HepG2 (cell line): ENCODE measurements around the gene GSDMA. TPM values are rescaled to one million over a fixed set of nuclear protein-coding genes. Genes with fewer than 3 reads are reported as not detected.
A peak's percentile ranks its signal among the peaks of the same experiment; 100 is the strongest.

ENCODE experiments used
- ATF5 ChIP-seq: sonication (generic); formaldehyde crosslinking; IDR thresholded peaks from 2 replicates; pipeline ENCODE4 v1.4.0; 2020; ENCODE audit warnings: mild to moderate bottlenecking, low read depth, missing genetic modification reagents
- ATF7 ChIP-seq, 2 experiments: fragments of 450-650 bp in 1 of 2; sonication (generic) in 1 of 2; formaldehyde crosslinking in 1 of 2; IDR thresholded peaks; 2 replicates each; pipeline versions ENCODE4 v1.4.0 to v1.6.1; 2016 to 2020; ENCODE audit warnings: antibody characterized with exemption in 1 of 2, mild to moderate bottlenecking in 1 of 2, missing genetic modification reagents in 1 of 2
- ATF7-NPFF ChIP-seq: sonication (generic); formaldehyde crosslinking; IDR thresholded peaks from 2 replicates; pipeline ENCODE4 v1.8.1; 2023; ENCODE audit warnings: mild to moderate bottlenecking, low read depth, missing genetic modification reagents, moderate library complexity
- HOXA9 ChIP-seq: sonication (generic); formaldehyde crosslinking; IDR thresholded peaks from 2 replicates; pipeline ENCODE4 v1.8.1; 2022; ENCODE audit warnings: missing genetic modification reagents, mild to moderate bottlenecking, moderate library complexity, borderline replicate concordance
- ISX ChIP-seq: sonication (generic); formaldehyde crosslinking; conservative IDR thresholded peaks from 2 replicates; pipeline ENCODE4 v1.5.0; 2020; ENCODE audit warnings: missing genetic modification reagents
- NFE2L2 ChIP-seq: fragments of 150-350 bp; IDR thresholded peaks from 2 replicates; pipeline ENCODE4 v1.6.1; 2014; ENCODE audit warnings: low read length
- PHF20 ChIP-seq: sonication (generic); formaldehyde crosslinking; IDR thresholded peaks from 2 replicates; pipeline ENCODE4 v1.5.0; 2020; ENCODE audit warnings: mild to moderate bottlenecking, missing genetic modification reagents
- SRSF1 ChIP-seq: fragments of 200-400 bp; formaldehyde crosslinking; optimal IDR thresholded peaks from 2 replicates; pipeline ENCODE3; 2017; ENCODE audit warnings: mild to moderate bottlenecking, low read depth, low read length, moderate library complexity
- TRIM24 ChIP-seq: sonication (generic); formaldehyde crosslinking; IDR thresholded peaks from 2 replicates; pipeline ENCODE4 v1.8.0; 2022; ENCODE audit warnings: mild to moderate bottlenecking, missing genetic modification reagents
- ZNF430 ChIP-seq: sonication (generic); formaldehyde crosslinking; IDR thresholded peaks from 2 replicates; pipeline ENCODE4 v1.9.0; 2021; ENCODE audit warnings: mild to moderate bottlenecking, missing genetic modification reagents
- ZNF503 ChIP-seq: sonication (generic); formaldehyde crosslinking; IDR thresholded peaks from 2 replicates; pipeline ENCODE4 v1.4.0; 2020; ENCODE audit warnings: missing genetic modification reagents
- ZNF510 ChIP-seq: sonication (generic); formaldehyde crosslinking; IDR thresholded peaks from 2 replicates; pipeline ENCODE4 v1.4.0; 2020; ENCODE audit warnings: low read depth, mild to moderate bottlenecking, missing genetic modification reagents
- ZNF768 ChIP-seq: sonication (generic); formaldehyde crosslinking; IDR thresholded peaks from 2 replicates; pipeline ENCODE4 v1.4.0; 2020; ENCODE audit warnings: missing genetic modification reagents
- ZSCAN20 ChIP-seq: sonication (generic); formaldehyde crosslinking; IDR thresholded peaks from 2 replicates; pipeline ENCODE4 v1.4.0; 2020; ENCODE audit warnings: missing genetic modification reagents, mild to moderate bottlenecking, borderline replicate concordance
- polyA plus RNA-seq, 8 experiments: library from polyadenylated mRNA; depleted of rRNA in 3 of 8; stranded (reverse) in 7 of 8; unstranded in 1 of 8; fragments of >200 nt; fragmentation: Illumina TruSeq in 4 of 8; extraction: Trizol in 4 of 8; gene quantifications; 2 replicates each; pipeline versions ENCODE4 v1.2.1 to v1.2.3, GENCODE V29; 2011 to 2016; ENCODE audit warnings: low read depth in 4 of 8, missing spikeins in 1 of 8, mixed read lengths in 1 of 8; ENCODE audit not compliant: insufficient read depth in 1 of 8
- total RNA-seq, 5 experiments: library from RNA; depleted of rRNA; stranded (reverse); fragments of >200 nt; fragmentation: Illumina TruSeq; extraction: Trizol; gene quantifications; 2 replicates each; pipeline ENCODE4 v1.2.3, GENCODE V29; 2016; ENCODE audit warnings: low read depth in 1 of 5
- TF ChIP-seq, protein P1 (sequence below): sonication (generic); formaldehyde crosslinking; IDR thresholded peaks from 2 replicates; pipeline ENCODE4 v1.4.0; 2020; ENCODE audit warnings: mild to moderate bottlenecking, missing genetic modification reagents
- TF ChIP-seq, protein P2 (sequence below), 2 experiments: sonication (generic) in 1 of 2; formaldehyde crosslinking in 1 of 2; IDR thresholded peaks; 2 replicates each; pipeline versions ENCODE4 v1.5.1 to v1.6.1; 2011 to 2020; ENCODE audit warnings: borderline replicate concordance in 1 of 2, low read depth in 1 of 2, low read length in 1 of 2, mild to moderate bottlenecking in 1 of 2, missing genetic modification reagents in 1 of 2, moderate library complexity in 1 of 2

GSDMA gene
- total and polyA plus RNA-seq, 2 of the 13 experiments (the other 11 are each of a cell fraction or from before 2014, with no cell fraction given) = not detected

- TF ChIP-seq ATF5 = peak; percentile 90; the same call in 1 of the 2 replicates
- TF ChIP-seq TRIM24 (CRISPR knock-in tag) = no peak; the same call in 1 of the 2 replicates
- TF ChIP-seq ZNF430 (CRISPR knock-in tag) = peak; percentile 100
- TF ChIP-seq ATF7-NPFF (CRISPR knock-in tag) = peak; percentile 89; the same call in 1 of the 2 replicates
- TF ChIP-seq ISX (CRISPR knock-in tag) = no peak
- TF ChIP-seq SRSF1 = peak; percentile 58
- TF ChIP-seq, protein P1, sequence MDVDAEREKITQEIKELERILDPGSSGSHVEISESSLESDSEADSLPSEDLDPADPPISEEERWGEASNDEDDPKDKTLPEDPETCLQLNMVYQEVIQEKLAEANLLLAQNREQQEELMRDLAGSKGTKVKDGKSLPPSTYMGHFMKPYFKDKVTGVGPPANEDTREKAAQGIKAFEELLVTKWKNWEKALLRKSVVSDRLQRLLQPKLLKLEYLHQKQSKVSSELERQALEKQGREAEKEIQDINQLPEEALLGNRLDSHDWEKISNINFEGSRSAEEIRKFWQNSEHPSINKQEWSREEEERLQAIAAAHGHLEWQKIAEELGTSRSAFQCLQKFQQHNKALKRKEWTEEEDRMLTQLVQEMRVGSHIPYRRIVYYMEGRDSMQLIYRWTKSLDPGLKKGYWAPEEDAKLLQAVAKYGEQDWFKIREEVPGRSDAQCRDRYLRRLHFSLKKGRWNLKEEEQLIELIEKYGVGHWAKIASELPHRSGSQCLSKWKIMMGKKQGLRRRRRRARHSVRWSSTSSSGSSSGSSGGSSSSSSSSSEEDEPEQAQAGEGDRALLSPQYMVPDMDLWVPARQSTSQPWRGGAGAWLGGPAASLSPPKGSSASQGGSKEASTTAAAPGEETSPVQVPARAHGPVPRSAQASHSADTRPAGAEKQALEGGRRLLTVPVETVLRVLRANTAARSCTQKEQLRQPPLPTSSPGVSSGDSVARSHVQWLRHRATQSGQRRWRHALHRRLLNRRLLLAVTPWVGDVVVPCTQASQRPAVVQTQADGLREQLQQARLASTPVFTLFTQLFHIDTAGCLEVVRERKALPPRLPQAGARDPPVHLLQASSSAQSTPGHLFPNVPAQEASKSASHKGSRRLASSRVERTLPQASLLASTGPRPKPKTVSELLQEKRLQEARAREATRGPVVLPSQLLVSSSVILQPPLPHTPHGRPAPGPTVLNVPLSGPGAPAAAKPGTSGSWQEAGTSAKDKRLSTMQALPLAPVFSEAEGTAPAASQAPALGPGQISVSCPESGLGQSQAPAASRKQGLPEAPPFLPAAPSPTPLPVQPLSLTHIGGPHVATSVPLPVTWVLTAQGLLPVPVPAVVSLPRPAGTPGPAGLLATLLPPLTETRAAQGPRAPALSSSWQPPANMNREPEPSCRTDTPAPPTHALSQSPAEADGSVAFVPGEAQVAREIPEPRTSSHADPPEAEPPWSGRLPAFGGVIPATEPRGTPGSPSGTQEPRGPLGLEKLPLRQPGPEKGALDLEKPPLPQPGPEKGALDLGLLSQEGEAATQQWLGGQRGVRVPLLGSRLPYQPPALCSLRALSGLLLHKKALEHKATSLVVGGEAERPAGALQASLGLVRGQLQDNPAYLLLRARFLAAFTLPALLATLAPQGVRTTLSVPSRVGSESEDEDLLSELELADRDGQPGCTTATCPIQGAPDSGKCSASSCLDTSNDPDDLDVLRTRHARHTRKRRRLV (CRISPR knock-in tag) = peak; percentile 86; the same call in 1 of the 2 replicates
- TF ChIP-seq ZSCAN20 = peak; percentile 78; the same call in 1 of the 2 replicates
- peak; percentile 68; the same call in 1 of the 2 replicates for TF ChIP-seq PHF20 (CRISPR knock-in tag)
- TF ChIP-seq, protein P2, sequence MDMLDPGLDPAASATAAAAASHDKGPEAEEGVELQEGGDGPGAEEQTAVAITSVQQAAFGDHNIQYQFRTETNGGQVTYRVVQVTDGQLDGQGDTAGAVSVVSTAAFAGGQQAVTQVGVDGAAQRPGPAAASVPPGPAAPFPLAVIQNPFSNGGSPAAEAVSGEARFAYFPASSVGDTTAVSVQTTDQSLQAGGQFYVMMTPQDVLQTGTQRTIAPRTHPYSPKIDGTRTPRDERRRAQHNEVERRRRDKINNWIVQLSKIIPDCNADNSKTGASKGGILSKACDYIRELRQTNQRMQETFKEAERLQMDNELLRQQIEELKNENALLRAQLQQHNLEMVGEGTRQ (IDR thresholded peaks at IDR 0.05; ENCODE audit: low read depth, low read length) = no peak
- TF ChIP-seq, protein P2 (CRISPR knock-in tag; IDR thresholded peaks at IDR 0.05; ENCODE audit: borderline replicate concordance) = no peak
- TF ChIP-seq NFE2L2 = 0 out of 2 replicates have a peak, but pooled peaks have one; percentile 7
- TF ChIP-seq ATF7 (IDR thresholded peaks at IDR 0.05) = no peak
- TF ChIP-seq ATF7 (CRISPR knock-in tag; IDR thresholded peaks at IDR 0.05) = peak; percentile 91
- peak; percentile 94 for TF ChIP-seq ZNF768 (CRISPR knock-in tag)
- TF ChIP-seq ZNF503 (CRISPR knock-in tag) = peak; percentile 94; the same call in 1 of the 2 replicates
- TF ChIP-seq HOXA9 (CRISPR knock-in tag) = peak; percentile 75; the same call in 1 of the 2 replicates
- TF ChIP-seq ZNF510 (CRISPR knock-in tag) = peak; percentile 98
These were observed 38.7 kb upstream of the GSDMA start (continued) for GRCh38 chr17:39923836-39924690.
